ENCODE results near the gene SCUBE2. TPM values are rescaled to one million over a fixed set of nuclear protein-coding genes. Genes with fewer than 3 reads are reported as not detected.

The SCUBE2 gene
- total RNA-seq, 6 experiments from 2014 or later = 0.31 to 1.1 (median 0.80) TPM

- H3K9me3 Mint-ChIP-seq = no peaks in the 10 kb centered on the region; the same call in 1 of the 2 replicates
- peaks cover 6% of the 10 kb centered on the region for H3K36me3 Mint-ChIP-seq (ENCODE audit: low read depth)
These were observed 51.5 kb downstream of the SCUBE2 start for GRCh38 chr11:9039863-9040262.

GRCh38 chr11:9039198-9039597, 52.2 kb downstream of the SCUBE2 start:
- TF ChIP-seq CTCF (IDR thresholded peaks at IDR 0.05) = no peak
- Mint-ChIP-seq H3K36me3 (ENCODE audit: low read depth) (peaks cover 6% of the 10 kb centered on the region), H3K27me3 (ENCODE audit: insufficient read depth) (peaks cover 2% of the 10 kb centered on the region), H3K4me1 (ENCODE audit: low read depth) (peaks cover 14% of the 10 kb centered on the region), H3K27ac (no peak overlapping the region), H3K4me3 (no peak overlapping the region), H3K9me3 (no peaks in the 10 kb centered on the region; the same call in 1 of the 2 replicates)
- DNase-seq = no peak

More at GRCh38 chr11:9039863-9040262, 51.5 kb downstream of the SCUBE2 start:
- Mint-ChIP-seq H3K27ac (no peak overlapping the region), H3K4me3 (no peak overlapping the region), H3K27me3 (ENCODE audit: insufficient read depth) (peaks cover 2% of the 10 kb centered on the region), H3K4me1 (ENCODE audit: low read depth) (peaks cover 14% of the 10 kb centered on the region)
- TF ChIP-seq CTCF (IDR thresholded peaks at IDR 0.05) = no peak
- no peak for DNase-seq

GRCh38 chr11:9038541-9038940, 52.9 kb downstream of the SCUBE2 start:
- H3K4me3 Mint-ChIP-seq = no peak overlapping the region
- H3K36me3 Mint-ChIP-seq (ENCODE audit: low read depth) = peaks cover 6% of the 10 kb centered on the region
- DNase-seq = no peak
- TF ChIP-seq CTCF (IDR thresholded peaks at IDR 0.05) = no peak
- peaks cover 3% of the 10 kb centered on the region for H3K27me3 Mint-ChIP-seq (ENCODE audit: insufficient read depth)
- H3K27ac Mint-ChIP-seq = no peak overlapping the region
- H3K9me3 Mint-ChIP-seq = no peaks in the 10 kb centered on the region; the same call in 1 of the 2 replicates
- H3K4me1 Mint-ChIP-seq (ENCODE audit: low read depth) = peaks cover 14% of the 10 kb centered on the region

- Mint-ChIP-seq H3K9me3 (no peaks in the 10 kb centered on the region; the same call in 1 of the 2 replicates), H3K4me1 (ENCODE audit: low read depth) (peaks cover 14% of the 10 kb centered on the region), H3K4me3 (no peak overlapping the region), H3K27me3 (ENCODE audit: insufficient read depth) (peaks cover 3% of the 10 kb centered on the region), H3K36me3 (ENCODE audit: low read depth) (peaks cover 6% of the 10 kb centered on the region), H3K27ac (no peak overlapping the region)
- no peak for TF ChIP-seq CTCF (IDR thresholded peaks at IDR 0.05)
- no peak for DNase-seq
These were observed 53.4 kb downstream of the SCUBE2 start for GRCh38 chr11:9037963-9038362.

- DNase-seq = no peak
- no peak overlapping the region for H3K27ac Mint-ChIP-seq
- peaks cover 3% of the 10 kb centered on the region for H3K27me3 Mint-ChIP-seq (ENCODE audit: insufficient read depth)
- peaks cover 14% of the 10 kb centered on the region for H3K4me1 Mint-ChIP-seq (ENCODE audit: low read depth)
- no peak overlapping the region for H3K4me3 Mint-ChIP-seq
- no peak for TF ChIP-seq CTCF (IDR thresholded peaks at IDR 0.05)
- H3K9me3 Mint-ChIP-seq = no peaks in the 10 kb centered on the region; the same call in 1 of the 2 replicates
- peaks cover 6% of the 10 kb centered on the region for H3K36me3 Mint-ChIP-seq (ENCODE audit: low read depth)
These were observed 54.2 kb downstream of the SCUBE2 start for GRCh38 chr11:9037046-9037780.
